GM20431 (cell line): ENCODE data around the gene ECT2.
"Not testable (repeated sequence)": the region's sequence is repeated elsewhere in the genome, so short reads cannot be mapped to it uniquely, and the experiment has no call there.

Source experiments
- in situ Hi-C: fragments of 300-500 bp; cut with MseI, MboI; formaldehyde crosslinking; loops from one replicate; pipeline ENCODE4 v1.15.0; 2020; ENCODE audit warnings: low sequenced_read_pairs; ENCODE audit not compliant: unreplicated experiment

Gene ECT2

DNA sequence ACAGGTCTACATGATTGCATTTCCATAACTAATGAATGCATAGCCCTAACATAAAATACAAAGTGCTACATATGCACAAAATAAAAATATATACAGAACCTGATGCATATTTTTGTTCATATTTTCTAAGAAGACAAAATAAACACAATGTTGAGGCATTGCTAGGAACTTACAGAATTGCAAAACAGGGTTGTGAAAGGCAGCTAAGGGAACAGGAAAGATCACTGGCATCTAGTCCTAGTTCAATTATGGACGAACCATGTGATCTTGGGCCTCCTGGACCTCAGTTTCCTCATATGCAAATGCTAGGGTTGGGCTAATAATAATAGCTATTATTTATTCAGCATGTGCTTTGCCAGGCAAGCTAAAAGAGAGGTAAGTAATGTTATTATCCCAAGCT lies 24.1 kb upstream of the ECT2 start:
- in situ Hi-C loops, result no loop called here

GRCh38 chr3:172735014-172735413 lies 15.5 kb upstream of the ECT2 start:
- in situ Hi-C loops, result no loop called here

DNA sequence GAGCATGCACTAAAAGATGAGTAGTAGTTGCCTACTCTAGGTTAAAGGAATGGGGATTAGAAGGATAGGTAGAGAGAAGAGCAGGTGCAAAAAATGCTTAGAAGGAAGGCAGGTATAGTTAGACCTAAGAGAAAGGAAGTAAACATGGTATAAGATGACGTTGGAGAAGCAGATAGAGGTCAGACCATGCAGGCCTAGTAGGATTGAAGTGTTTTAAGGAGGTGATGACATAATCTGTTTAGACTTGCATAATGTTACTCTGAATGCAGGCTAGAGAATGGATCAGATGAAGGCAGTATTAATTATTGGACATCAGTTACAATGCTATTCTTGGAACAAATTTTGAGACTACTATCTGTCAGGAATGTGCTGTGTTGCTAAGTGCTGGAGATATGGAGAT lies 11.1 kb upstream of the ECT2 start:
- in situ Hi-C loops, result no loop called here

GRCh38 chr3:172746475-172746874 lies 4.1 kb upstream of the ECT2 start:
- in situ Hi-C loops, result no loop called here

DNA sequence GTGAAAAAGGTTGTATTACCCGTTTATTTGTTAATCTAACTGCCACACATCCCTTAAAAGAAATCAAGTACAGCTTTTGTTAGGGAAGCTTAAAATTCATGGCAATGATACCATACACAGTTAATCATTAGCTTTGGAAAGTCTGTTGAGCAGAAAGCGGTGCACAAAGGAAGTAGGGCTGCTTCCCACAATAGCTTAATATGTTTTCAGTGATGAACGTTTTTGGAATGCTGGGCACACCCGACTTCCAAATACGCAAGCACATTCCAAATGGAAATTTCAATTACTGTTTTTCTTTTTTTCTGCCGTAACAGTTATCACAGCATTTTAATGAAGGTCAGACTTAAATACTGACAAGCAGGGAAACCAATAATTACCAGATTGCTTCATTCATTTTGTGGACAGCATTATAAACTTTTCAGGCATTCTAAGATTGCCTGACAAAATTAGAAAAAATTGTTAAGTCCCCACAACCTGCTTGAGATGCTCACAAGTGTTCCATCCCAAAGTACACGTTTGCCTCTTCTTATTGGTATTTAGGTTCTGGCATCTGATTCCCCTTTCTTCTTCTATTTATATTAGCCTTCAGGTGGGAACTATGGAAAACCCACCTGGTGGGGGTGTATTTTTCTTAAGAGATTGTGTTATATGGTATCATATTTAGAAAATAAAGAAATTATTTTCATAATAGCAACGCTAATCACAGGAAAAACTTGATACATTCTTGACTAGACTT lies 1.1 kb upstream of the ECT2 start:
- in situ Hi-C loops, result no loop called here

GRCh38 chr3:172750069-172750367 lies 508 bp upstream of the ECT2 start:
- in situ Hi-C loops, result no loop called here

DNA sequence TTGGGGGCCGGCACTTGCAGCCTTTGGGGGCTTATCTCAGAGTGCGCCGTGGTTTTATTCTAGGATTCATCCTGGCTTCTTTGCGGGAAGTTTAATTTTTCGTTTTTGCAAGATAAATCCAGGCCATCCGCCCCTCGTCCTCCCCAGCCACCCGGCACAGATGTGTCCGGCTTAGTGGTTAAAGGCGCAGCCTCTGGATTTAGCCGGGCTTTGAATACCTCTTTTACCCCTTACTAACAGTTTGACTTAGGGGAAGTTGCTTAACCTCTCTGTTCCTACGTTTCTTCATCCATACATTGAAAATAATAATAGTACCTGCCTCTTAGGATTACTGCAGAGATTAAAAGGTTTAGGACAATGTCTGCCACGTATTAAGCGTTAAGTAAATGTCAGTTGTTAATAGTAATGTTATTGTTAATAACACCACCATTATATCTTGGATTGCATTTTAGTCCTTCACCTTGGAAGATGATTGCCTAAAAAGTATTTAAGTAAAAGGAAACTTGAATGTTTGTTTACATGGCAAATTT lies 714 bp downstream of the ECT2 start:
- in situ Hi-C loops, result no loop called here

DNA sequence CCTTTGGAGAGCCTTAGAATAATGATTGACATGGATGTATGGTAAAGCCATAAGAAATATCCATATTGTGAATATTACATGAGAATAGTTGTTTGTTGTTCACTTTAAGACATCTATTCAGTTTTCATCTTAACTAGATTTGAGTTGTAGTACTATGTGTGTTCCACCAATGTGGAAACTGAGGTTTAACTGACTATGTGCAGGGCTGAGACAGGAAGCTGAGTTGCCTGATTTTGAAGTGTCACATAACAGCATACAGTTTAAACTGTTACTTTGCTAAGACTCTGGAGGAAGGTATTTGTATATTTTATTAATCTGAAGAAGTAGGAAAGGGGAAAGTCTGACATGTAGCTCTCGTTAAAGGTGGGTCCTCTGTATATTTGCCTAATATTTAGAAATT lies 2.1 kb downstream of the ECT2 start:
- in situ Hi-C loops, result no loop called here

DNA sequence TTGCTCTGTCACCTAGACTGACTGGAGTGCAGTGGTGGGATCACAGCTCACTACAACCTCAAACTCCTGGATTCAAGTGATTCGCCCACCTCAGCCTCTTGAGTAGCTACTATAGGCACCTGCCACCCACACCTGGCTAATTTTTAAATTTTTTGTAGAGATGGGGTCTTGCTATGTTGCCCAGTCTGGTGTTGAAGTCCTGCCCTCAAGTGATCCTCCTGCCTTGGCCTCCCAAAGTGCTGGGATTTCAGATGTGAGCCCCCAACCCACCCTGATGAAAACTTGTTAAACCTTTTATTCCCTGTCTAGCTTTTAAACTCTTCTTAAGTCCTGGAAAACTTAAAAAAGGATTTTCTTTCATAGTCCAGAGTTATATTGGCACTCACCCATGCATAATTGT lies 2.6 kb downstream of the ECT2 start:
- in situ Hi-C loops, result no loop called here

DNA sequence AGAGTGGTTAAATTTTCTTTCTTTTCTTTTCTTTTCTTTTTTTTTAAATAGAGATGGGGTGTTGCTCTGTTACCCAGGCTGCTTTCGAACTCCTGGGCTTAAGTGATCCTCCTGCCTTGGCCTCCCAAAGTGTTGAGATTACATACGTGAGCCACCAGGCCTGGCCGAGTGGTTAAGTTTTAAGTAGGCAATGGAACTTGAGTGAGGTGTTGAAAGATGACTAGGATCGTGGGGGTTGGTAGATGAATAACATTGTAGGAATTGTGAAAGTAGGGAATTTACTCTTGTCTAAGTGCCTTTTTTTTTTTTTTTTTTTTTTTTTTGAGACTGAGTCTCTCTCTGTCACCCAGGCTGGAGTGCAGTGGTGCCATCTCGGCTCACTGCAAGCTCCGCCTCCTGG lies 9.9 kb downstream of the ECT2 start:
- in situ Hi-C loops, result not testable (repeated sequence)

DNA sequence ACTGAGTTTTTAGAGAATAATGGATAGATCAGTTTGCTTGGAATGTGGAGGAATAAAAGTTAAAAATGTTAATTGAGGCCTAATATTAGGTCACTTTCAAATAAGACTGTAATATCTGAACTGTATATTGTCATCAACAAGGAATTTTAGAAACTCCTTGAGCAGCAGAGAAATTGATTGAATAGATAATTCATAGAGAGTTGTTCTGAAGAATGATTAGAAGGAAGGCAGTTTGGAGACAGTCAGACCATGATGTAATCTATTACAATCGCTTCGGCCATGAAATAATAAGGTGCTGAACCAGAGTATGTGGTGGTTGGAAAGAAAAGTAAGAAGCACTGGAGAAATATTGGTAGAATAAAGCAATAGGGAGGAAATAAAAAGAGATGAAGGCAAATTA lies 15.7 kb downstream of the ECT2 start:
- in situ Hi-C loops, result no loop called here

GRCh38 chr3:172766718-172767405 lies 16.3 kb downstream of the ECT2 start:
- in situ Hi-C loops, result no loop called here

- in situ Hi-C loops, result no loop called here
These were observed 19.9 kb downstream of the ECT2 start for GRCh38 chr3:172770382-172770781.

DNA sequence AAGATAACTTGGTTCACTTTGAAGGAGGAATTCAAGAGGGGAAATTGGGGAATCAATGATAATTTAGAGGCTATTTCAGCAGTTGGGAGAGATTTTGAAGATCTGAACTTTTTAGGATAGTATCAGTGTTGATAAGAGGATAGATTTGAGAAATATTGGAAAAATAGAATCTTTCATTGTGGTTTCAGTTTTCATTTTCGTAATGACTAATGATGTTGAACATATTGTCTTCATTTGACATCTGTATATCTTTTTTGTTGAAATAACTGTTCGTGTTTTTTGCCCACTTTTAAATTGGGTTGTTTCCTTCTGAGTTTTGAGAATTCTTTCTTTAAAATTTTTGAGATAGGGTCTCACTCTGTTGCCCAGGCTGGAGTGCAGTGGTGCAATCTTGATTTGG lies 21.1 kb downstream of the ECT2 start:
- in situ Hi-C loops, result no loop called here

DNA sequence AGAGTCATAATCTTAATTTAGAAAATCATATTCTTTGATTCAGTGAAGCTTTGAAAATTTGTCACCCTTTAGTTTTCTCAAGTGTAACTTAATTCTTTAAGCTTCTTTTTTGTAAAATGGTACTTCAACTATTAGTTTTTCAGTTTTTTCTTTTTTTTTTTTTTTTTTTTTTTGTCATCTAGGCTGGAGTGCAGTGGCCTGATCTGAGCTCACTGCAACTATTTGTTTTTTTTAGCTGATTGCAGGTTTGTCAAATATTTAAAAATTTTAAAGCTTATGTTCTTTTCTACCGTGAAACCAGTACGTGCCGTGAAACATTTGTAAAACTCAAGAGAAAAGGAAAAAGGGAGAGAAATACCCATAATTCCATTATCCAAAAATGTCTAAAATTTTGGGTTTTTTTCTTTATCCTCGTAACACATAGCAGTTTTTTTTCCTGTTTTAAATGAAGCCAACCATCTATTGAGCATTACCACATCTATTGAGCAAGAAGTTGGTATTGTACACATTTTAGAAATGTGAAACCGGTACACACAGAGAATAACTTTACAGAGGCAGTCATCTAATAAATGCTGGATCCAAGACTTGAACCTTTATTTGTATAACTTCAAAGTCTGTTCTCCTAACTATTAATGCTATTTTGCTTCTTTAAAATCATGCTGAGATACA lies 25.7 kb downstream of the ECT2 start:
- in situ Hi-C loops, result no loop called here

DNA sequence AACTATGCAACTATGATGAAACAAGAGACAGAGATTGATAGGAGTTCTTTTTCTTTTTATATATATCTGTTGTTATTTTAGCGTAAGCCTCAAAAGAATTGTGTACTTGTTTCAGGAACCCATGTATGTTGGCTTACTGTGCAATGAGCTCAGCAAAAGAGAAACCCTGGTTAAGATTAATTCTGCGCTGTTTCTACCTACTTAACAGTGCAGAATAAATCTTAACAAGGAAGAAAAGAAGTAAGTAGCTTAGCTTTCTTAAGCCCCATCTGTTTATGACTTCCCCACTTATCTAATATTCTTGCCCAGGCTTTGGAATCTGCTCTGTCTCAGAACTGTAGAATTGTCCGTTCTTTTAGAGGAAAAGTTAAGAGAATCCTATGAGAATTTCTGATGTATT lies 27.4 kb downstream of the ECT2 start:
- in situ Hi-C loops, result no loop called here

DNA sequence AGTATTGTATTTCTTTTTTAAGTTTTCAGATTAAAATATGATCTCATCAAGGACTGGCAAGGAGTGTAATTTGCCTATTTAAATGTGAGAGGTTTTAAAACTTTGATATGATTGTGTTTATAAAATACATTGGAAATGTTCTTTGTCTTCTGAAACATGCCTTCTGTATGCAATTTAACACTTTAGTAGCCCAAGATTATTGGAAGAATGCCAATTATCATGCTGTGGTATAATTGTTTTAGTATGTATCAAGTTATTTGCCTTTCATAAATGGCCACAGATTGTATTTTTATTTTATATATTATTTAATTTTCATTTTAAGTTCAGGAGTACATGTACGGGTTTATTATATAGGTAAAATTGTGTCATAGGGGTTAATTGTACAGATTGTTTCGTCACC lies 31.7 kb downstream of the ECT2 start:
- in situ Hi-C loops, result no loop called here

- in situ Hi-C loops, result no loop called here
These were observed 35.5 kb downstream of the ECT2 start for GRCh38 chr3:172786036-172786435.

GRCh38 chr3:172787019-172787418 lies 36.5 kb downstream of the ECT2 start:
- in situ Hi-C loops, result no loop called here

DNA sequence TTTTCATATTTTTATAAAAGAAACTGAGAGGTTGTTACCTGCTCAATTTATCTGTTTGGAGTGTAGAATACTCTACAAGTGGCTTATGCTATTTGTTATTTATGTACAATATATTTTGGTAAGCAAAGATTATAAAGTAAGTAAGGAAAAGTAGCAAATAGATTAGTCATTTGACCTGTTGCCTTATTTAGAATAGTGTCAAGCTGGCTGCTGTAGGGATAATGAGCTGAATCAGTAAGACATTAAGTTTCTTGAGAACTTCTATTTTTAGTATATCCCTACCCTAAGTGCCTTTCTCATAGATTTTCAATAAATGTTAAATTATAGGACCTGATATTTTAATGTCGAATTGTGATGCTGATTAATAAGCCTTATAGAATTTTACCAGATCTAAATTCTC lies 37.2 kb downstream of the ECT2 start:
- in situ Hi-C loops, result no loop called here

GRCh38 chr3:172799246-172799645 lies 48.7 kb downstream of the ECT2 start:
- in situ Hi-C loops, result no loop called here
